Measurements from ENCODE around the gene IL31.

Gene IL31

DNA sequence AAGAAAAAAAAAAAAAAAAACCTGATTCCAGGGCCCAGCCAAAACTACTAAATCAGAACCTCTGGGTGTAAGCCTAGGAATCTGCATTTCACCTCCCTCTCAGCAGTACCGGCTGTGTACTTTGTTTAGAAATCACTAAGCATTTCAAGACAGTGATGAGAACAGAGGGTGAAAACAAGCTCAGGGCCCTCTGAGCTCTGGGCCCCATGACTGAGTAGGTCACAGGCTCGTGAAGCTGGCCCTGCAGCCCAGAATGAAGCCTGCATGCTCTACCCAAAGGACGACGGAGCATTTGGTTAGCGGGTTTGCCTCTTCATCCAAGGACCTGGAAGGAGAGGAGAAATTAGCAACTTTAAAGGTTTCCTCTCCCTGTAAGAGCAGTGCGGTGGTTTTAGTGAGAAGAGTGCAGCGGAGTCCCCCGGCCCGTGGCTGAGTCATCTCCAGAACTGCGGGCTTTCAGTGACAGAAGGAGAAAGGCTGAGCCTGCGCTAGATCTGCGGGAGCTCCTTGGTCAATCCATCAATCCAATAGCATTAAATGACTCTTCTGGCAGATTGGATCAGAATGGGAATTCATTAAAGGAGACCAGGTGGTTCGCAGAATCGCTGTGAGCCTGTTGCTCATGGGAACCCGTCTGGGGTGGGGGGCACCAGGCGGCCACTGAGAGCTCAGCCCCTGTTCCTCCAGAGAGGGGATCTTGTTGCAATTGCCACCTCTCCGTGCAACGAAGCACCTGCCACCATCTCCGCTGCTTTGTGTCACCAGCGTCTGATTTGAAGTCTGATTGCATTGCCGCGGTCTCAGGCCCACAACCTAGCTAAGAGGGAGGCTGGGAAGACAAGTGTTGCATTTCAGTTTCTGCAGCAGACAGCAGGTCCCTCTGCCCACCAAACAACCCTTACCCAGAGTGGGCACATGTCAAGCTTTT is 7.3 kb downstream of the IL31 start:
- Histone ChIP-seq H3K4me3 (ENCODE audit: insufficient read depth, low read length, poor library complexity, severe bottlenecking) (no peak overlapping the region), H3K4me2 (ENCODE audit: low read depth, low read length, poor library complexity, severe bottlenecking) (no peak overlapping the region), H3K27ac (ENCODE audit: low read depth, low read length) (no peak overlapping the region)

DNA sequence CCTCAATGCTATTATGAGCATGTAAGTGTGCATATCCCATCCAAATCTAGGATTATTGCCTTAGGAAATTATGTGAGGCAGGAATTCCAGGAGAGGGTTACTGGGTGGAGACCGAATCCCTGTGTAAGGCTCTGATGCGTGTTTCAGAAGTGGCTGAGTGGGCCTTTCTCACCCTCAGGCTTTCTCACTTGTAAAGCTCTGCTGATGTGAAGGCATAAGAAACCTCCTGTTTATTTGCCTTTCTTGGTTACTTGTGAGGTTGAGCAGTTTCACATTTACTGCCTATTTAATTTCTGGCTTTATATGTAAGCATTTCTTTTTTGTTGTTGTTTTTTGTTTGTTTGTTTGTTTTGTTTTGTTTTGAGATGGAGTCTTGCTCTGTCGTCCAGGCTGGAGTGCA is 11.0 kb downstream of the IL31 start:
- Histone ChIP-seq H2AFZ (ENCODE audit: low read depth, low read length, severe bottlenecking) (no peak overlapping the region), H3K36me3 (ENCODE audit: low read length) (no peaks in the 10 kb centered on the region), H3F3A (ENCODE audit: insufficient read depth) (no peaks in the 10 kb centered on the region), H3K27me3 (ENCODE audit: low read length) (no peaks in the 10 kb centered on the region), H3K9ac (ENCODE audit: low read length) (no peak overlapping the region), H3K9me3 (ENCODE audit: insufficient read depth, low read length) (no peaks in the 10 kb centered on the region), H3K4me2 (ENCODE audit: low read depth, low read length, poor library complexity, severe bottlenecking) (no peak overlapping the region), H3K4me3 (ENCODE audit: insufficient read depth, low read length, poor library complexity, severe bottlenecking) (no peak overlapping the region), H3K79me2 (ENCODE audit: insufficient read depth, low read length) (no peaks in the 10 kb centered on the region), H3K27ac (ENCODE audit: low read depth, low read length) (no peak overlapping the region), H4K20me1 (ENCODE audit: low read depth, low read length) (no peaks in the 10 kb centered on the region), H3K9me2 (replicated peaks; ENCODE audit: insufficient read depth, low read length) (no peaks in the 10 kb centered on the region)
- TF ChIP-seq CTCF (IDR thresholded peaks at IDR 0.05; ENCODE audit: insufficient read depth, low read length, poor library complexity, severe bottlenecking), result no peak
- no peak for TF ChIP-seq EZH2phosphoT487 (conservative IDR thresholded peaks at IDR 0.05; ENCODE audit: low read length)

More for the DNA sequence above, 7.3 kb downstream of the IL31 start:
- Histone ChIP-seq H3K36me3 (ENCODE audit: low read length) (no peaks in the 10 kb centered on the region), H3K9me2 (replicated peaks; ENCODE audit: insufficient read depth, low read length) (no peaks in the 10 kb centered on the region), H3K9me3 (ENCODE audit: insufficient read depth, low read length) (no peaks in the 10 kb centered on the region), H3K27me3 (ENCODE audit: low read length) (no peaks in the 10 kb centered on the region), H3K79me2 (ENCODE audit: insufficient read depth, low read length) (no peaks in the 10 kb centered on the region), H3K9ac (ENCODE audit: low read length) (no peak overlapping the region), H4K20me1 (ENCODE audit: low read depth, low read length) (no peaks in the 10 kb centered on the region), H2AFZ (ENCODE audit: low read depth, low read length, severe bottlenecking) (no peak overlapping the region), H3F3A (ENCODE audit: insufficient read depth) (no peaks in the 10 kb centered on the region)
- no peak for TF ChIP-seq CTCF (IDR thresholded peaks at IDR 0.05; ENCODE audit: insufficient read depth, low read length, poor library complexity, severe bottlenecking)
- no peak for TF ChIP-seq EZH2phosphoT487 (conservative IDR thresholded peaks at IDR 0.05; ENCODE audit: low read length)

GRCh38 chr12:122161682-122162081 is 12.3 kb downstream of the IL31 start:
- Histone ChIP-seq H3K79me2 (ENCODE audit: insufficient read depth, low read length) (no peaks in the 10 kb centered on the region), H2AFZ (ENCODE audit: low read depth, low read length, severe bottlenecking) (no peak overlapping the region), H4K20me1 (ENCODE audit: low read depth, low read length) (no peaks in the 10 kb centered on the region), H3K36me3 (ENCODE audit: low read length) (no peaks in the 10 kb centered on the region), H3K27ac (ENCODE audit: low read depth, low read length) (no peak overlapping the region), H3K4me3 (ENCODE audit: insufficient read depth, low read length, poor library complexity, severe bottlenecking) (no peak overlapping the region), H3K4me2 (ENCODE audit: low read depth, low read length, poor library complexity, severe bottlenecking) (no peak overlapping the region), H3K9ac (ENCODE audit: low read length) (no peak overlapping the region), H3K27me3 (ENCODE audit: low read length) (no peaks in the 10 kb centered on the region), H3K9me3 (ENCODE audit: insufficient read depth, low read length) (no peaks in the 10 kb centered on the region), H3F3A (ENCODE audit: insufficient read depth) (no peaks in the 10 kb centered on the region), H3K9me2 (replicated peaks; ENCODE audit: insufficient read depth, low read length) (no peaks in the 10 kb centered on the region)
- TF ChIP-seq CTCF (IDR thresholded peaks at IDR 0.05; ENCODE audit: insufficient read depth, low read length, poor library complexity, severe bottlenecking) (no peak), EZH2phosphoT487 (conservative IDR thresholded peaks at IDR 0.05; ENCODE audit: low read length) (no peak)
